GM19351 (cell line): Measurements from ENCODE around the gene C1orf174.

Experiments used
- ATAC-seq: cut with Tn5 transposase; IDR thresholded peaks from one replicate; pipeline ENCODE4 v1.9.1; 2021; ENCODE audit warnings: mild to moderate bottlenecking, moderate library complexity; ENCODE audit not compliant: unreplicated experiment

C1orf174 gene

DNA sequence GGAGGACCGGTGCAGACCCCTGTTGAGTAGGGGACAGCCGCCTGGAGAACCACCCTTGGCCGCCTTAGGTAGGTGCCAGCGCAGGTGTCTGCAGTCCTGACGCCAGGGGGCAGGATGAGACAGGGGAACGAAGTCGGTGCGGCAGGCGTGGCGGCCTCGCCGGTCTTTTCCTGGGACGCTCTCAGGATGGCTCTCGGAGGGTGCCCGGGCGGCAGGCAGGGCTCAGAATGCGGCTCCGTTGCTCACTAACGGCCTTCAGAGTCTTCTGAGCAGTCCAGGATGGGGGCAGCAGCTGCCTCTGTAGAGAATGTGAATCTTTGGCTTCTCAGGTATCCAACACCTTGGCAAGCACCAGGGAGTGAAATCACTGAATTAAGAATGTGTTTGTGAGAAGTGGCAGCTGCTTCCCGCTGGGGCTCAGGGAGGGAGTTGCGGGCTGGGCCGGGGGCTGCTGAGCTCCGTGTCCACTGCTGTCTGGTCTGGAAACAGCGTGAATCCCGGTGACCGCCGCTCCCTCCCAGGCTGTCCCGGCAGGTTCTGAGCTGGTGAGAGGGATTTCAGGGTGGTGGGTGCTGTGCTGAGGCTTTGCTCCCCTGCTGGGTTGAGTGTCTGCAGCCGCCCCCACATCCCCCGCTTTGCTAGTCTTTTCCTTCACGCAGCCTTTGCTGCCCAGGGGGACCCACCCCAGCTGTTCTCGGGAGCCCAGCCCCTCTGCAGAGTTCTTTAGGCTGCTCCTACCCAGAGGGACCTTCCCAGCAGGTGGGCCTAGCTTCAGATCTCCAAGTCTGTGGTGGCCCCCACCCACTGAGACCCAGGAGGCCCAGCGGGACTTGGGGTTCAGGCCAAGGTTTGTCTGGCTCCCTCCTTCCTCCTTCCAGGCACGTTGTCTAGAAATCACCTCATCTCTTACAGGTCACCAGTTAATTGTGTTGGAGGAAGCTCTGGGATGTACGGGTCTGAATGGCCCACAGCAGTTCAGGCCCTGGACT lies 11.1 kb upstream of the C1orf174 start:
- peak; percentile 73 for ATAC-seq

DNA sequence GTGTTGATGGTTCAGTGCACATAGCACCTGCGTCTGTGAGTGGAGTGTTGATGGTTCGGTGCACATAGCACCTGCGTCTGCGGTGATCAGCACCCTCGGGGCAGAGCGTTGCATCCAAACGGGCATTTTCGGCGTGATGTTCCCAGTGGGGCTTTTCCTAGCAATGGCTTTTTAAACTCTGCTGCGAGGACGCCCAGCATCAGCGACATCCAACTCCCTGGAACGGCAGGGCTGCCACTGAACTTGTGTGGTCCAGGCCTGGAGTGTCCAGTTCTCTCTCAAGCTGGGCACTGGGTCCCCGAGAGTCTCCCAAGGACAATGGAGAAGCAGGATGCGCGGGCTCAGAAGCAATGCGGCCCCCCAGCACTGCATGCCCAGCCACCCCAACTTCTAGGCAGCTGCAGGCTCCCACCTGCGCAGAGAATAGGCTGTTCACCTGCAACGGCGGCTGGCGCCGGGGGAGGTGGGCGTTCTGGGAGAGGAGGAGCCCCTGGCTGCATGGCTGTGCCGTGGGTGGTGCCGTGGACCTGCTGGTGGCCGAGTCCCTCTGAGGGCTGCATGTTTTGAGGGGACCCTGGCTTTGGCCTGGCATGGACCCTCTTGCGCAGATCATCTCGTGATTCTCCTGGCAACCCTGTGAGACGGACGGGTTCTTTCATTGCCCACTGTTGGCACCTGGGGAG lies 10.1 kb upstream of the C1orf174 start:
- no peak for ATAC-seq

DNA sequence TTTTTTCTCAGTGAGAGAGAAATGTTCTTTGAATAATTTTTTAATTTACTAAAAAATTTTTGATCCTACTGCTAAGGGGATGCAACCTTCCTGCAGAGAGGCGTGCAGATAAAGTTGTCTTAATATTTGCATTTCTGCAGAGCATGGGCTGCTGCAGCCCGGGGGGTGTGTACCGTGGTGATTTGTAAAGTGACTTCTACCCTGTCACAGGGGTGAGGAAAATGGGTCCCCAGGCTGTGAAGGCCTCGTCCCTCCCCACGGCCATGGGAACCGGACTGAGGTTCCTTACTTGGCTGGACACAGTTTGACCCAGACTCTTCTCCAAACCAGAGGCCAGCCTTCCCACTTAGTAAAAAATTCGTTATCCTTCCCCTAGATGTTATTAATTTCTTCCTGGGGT lies 9.5 kb upstream of the C1orf174 start:
- ATAC-seq: no peak

DNA sequence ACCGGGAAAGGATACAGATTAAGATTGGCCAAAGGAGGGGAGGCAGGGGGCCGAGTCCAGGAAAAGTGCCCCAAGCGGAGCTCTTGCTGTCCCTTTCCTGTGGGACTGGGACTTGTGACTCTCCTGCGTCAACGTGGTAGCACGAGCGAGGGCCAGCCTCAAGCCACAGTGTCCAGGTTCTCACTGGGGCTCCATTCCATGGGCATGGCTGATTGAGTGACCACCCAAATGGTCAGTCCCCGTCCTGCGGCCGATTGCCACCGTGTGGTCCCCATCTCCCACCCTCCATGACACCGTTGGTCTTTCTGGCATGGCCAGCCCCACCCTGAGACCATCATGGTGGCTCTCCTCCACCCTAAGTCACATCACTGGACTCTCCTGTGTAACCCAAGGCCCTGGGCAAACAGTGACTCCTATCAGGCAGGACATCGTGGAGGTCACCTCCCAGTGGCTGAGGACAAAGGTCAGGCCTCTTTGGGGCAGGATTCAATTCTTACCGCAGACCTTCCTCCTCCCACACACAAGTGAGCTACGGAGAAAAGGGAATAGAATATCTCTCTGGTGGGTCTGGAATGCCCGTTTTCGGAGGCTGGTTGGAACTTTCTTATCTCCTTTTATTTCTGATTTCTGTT lies 8.9 kb upstream of the C1orf174 start:
- ATAC-seq: no peak

DNA sequence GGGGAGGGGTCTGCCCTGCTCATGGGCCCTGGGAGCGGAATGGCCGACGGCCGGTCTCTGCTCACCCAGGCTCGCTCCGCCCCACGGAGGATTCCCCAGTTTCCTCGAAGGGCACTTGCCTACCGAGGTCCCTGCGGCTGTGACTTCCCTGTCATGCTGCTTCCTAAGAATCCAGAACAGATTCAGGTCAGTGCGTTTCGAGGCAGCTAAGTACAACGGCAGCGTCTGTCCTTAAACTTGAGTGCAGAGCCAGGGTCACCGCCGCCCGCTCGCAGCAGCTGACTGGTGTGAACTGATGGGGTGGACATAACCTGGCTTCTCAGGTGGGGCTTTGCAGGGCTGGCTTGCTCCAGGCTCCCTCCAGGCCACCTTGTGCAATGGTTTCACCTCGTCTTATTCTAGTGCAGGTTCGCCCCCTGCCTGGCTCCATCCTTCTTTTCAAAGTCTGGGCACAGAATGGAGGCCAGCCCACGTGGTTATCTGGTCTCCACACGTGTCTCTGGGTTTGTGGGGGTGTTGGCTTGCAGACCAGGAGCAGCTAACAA lies 7.6 kb upstream of the C1orf174 start:
- ATAC-seq: no peak

DNA sequence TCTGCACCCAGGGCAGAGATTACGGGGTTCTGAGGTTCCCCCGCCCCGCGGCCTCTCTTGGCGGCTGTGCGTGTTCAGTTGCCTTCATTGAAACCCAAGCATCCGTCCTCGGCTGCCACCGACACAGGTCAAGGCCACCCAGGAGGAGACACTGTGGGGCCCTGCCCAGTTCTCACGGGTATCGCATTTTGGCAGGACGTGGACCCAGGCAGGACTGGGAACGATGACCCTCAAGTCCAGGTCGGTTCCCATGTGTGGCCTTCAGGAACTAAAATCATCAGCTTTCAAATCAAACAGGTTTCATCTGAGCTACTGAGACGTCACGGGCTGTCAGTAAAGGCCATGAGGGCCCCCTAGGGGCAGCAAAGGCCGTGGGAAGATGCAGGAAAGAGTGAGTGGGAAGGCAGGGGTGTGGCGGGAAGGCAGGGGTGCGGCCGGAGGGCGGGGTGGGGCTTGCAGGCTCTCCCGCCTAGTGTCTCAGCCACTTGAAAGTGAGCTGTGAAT lies 7.0 kb upstream of the C1orf174 start:
- ATAC-seq: no peak

DNA sequence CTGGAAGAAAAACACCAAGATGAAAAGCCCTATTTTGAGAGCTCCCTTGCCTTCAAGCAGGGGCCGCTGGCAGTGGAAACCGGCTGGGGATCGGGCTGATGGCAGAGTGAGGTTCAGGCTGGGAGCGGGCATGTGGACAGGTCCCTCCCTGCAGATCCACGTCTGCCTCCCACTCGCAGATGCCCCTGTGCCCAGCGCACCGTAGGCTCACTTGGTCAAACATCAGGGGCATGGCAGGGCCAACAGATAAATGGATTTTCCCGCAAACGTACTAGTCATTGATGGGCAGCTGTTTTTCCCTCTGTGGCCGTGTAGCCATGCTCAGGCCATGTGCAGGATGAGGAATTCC lies 6.6 kb upstream of the C1orf174 start:
- no peak for ATAC-seq

DNA sequence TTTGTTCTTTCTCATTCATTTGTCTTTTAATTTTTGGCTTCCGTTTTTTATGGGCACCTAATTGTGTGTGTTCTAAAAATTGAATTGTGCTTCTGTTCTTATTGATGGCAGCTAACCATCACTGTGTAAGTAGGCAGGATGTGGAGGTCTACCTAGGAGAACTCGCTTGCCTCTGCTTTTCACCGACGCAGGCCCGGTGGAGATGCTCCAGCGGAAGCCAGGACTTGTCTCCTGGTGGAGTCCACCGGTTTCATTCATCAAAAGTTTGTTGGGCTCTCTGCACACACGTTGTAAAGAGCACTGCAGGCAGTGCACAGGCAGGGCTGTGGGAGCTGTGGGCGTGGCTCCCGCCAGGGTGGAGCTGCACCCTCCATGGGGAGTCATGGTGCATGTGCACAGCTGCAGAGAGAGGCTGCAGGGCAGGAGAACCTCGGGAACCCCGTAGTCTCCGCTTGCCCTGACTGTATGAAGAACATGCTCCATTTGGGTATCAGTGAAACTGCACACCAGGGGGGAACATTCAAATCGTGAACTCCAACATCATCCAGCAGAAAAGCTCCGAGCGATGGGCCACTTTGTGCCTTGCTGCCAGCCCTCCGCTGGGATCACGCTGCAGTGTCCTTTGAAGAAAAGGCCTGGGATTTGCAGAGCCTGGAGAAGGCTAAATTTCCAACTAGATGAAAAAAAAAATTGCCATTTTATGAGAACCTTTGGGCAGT lies 6.0 kb upstream of the C1orf174 start:
- no peak for ATAC-seq

DNA sequence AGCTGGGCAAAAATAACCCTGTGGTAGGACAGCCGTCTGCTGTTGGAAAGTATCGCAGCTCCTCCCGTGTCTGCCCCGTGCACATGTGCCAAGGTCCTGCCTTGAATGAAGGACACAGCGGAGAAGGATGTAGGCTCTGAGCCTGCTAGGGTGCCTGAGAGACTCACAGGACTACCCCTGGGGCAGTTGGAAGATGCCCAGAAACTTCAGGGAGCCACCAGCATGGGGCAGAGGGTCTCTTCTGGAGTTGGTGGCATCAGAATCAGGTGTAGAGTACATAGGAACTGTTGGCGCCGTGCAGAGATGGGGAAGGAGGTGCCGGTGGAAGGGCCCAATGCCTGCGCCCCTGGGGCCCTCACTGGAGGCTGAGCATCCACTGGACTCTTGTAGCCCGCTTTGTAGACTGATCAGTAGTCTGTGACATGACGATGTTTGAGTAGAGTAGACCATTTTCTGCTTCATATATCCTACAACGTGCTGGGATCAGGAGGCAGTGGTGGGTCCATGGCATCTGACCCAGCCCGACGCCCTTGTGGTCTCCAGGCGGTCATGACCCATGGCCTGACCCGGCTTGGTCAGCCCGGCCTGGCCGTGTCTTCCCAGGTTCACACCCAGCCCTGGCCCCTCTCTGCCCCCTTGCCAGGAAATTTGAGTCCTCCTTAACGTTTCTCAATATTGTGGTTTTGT lies 5.3 kb upstream of the C1orf174 start:
- no peak for ATAC-seq

DNA sequence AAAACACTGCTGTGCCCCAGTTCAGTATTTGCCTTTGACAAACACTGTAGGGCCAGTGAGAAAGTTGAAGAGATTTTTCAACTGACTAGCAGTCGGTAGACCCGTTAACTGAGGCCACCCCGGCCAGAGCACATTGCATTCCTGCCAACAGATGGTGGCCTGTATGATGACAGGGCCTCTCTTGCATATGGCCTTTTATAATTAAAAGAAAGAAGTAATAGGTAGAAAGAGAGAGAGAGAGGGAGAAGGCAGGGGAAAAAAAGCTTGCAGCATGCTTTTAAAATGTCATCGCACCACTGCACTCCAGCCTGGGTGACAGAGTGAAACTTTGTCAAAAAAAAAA lies 4.7 kb upstream of the C1orf174 start:
- ATAC-seq: no peak

DNA sequence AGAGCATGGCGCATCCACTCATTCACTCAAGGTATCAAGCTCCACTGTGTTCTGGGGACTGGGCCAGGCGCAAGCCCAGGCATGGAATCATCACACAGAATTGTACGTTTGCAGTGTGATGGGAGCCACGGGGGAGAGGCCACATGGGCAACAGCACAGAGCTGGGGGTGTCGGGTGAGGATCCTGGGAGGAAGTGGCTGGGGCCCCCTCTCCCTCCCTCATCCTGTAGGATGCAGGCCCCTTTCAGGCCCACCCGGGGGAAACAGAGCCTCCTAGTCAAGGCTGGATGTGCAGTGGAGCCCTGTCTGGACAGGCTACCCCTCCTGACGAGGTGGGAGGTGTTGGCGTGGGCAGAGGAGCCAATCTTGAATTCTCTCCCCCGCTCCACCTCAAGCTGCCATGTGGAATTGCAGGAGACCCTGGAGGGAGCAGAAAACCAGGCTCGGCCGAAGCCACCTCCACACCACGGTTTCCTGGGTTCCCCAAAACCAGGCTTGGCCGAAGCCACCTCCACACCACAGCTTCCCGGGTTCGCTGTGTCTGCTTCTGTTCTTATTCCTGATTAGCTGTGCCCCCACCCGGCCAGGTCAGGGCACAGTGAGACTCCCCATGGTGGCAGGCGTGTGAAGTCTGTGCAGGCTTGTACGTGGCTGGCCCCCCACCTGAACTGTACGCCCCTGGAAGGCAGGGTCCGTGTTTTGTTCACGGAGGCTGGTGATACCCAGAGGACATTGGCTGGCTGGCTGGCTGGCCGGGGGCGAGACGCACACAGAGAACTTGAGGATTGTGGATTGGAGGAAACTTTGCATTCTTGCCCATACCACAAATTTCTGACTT lies 4.2 kb upstream of the C1orf174 start:
- ATAC-seq: no peak

DNA sequence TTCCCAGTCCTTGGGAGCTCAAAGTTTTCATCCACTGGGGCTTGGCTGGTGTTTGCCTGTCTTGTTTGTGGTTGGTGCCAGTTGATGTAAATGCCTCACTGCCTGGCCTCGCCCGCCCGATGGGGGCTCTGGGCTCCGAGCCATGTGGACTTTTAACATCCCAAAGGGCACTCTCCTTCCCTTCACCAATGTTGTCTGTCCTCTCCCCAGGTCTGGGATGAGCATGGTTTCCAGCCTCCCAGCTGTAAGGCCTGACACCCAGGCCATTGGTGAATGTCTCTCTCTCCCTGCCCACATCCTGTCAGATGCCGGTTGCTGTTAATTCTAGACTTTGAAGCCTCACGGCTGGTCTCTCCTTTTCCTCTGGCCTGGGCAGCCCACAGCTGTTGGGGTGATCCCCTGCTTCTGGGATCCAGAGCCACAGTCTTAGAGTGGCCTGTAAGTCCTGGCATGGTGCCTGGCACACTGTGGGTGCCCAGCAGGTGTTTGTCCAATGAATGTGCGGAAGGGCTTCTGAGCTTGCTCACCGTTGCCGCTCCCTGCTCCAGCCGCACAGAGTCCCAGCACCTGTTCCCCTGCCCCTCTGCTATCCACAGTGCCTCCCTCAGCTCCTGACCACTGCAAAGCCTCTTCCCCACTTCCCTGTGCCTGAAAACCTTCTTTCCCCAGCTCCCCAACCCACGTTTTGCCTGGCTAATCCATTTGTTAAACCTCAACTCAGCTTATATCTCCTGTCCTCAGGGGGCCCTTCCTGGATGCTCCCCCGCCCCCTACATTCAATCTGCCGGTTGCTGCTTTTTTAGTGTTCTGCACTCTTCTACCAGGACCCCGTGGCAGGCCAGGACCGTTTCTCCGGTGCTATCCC lies 3.3 kb upstream of the C1orf174 start:
- ATAC-seq: no peak

DNA sequence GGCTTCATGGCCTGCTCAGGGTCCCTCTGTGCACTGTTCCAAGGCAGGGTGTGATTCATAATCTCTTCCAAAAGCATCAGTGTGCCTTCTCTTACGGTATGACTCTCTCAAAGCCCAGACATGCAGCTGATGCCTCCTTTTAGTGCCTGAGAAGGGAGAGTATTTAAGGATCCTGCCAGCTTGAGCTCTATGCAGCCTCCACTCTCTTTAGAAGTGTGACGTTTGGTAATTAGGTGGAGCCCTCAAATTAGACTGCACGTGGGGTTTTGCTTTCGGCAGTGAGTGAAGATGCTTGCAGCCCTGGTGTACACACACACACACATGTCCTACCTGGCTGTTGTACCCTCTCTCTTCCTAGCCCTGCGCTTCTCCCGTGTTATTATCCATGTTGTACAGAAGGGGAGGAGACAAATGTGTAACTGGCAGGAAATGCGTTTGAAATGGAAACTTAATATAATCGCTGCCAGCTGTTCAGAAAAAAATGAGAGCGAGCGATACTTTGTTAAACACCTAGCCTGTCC lies 2.6 kb upstream of the C1orf174 start:
- no peak for ATAC-seq

DNA sequence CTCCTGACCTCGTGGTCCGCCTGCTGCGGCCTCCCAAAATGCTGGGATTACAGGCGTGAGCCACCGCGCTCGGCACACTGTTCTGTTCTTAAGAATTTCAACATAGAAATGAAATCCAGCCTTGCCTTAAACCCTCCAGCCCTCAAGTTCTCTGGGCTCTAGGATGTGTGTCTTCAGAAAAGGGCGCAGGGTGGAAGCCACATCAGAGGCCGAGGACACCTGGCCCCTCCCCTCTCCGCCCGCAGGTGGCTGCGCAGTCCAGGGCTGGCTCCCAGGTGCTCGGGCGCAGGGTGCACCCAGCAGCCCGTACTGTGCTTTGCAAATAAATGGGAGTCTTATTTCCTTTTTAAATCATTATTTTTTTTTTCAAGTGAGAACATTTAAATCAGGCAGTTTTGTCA lies 2.0 kb upstream of the C1orf174 start:
- no peak for ATAC-seq

DNA sequence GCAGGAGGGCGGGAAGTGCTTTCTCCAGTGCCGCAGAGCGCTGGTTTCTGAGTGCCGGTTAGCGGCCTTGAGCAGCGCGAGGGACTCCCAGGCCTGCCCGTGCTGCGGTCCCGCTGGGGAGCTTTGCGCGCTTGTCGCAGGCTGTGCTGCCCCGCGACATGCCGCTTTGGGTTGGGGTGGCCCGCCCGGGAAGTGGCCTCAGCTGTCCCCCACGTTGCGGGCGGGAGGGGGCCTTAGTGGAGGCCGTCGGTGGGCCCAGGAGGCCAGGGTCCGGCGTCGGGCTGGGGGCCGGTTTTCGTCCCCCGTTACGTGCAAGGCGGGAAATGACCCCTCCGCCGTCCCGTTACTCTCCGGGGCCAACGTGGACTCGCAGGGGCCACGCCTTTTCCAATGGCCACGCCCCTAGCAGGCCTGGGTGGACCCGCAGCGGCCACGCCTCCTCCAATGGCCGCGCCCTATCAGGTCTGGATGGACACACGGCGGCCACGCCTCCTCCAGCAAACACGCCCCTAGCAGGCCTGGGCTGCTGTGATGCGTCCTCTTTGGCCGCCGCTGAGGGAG lies 977 bp upstream of the C1orf174 start:
- peak; percentile 63 for ATAC-seq

DNA sequence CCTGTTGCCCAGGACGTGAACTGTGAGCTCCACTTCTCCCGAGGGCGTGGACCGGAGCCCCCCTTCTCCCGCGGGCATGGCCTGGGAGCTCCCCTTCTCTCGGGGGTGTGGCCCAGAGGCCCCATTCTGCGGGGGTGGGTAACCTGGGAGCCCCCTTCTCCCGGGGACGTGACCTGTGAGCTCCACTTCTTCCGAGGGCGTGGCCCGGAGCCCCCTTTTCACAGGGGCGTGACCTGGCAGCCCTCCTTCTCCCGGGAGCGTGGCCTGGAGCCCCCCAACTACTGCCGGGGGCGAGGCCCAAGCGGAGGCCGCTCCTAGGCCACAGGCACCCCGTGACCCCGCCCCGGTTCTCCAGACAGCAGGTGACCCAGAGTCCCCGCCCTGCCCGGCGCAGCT lies 320 bp downstream of the C1orf174 start:
- peak; percentile 6 for ATAC-seq

DNA sequence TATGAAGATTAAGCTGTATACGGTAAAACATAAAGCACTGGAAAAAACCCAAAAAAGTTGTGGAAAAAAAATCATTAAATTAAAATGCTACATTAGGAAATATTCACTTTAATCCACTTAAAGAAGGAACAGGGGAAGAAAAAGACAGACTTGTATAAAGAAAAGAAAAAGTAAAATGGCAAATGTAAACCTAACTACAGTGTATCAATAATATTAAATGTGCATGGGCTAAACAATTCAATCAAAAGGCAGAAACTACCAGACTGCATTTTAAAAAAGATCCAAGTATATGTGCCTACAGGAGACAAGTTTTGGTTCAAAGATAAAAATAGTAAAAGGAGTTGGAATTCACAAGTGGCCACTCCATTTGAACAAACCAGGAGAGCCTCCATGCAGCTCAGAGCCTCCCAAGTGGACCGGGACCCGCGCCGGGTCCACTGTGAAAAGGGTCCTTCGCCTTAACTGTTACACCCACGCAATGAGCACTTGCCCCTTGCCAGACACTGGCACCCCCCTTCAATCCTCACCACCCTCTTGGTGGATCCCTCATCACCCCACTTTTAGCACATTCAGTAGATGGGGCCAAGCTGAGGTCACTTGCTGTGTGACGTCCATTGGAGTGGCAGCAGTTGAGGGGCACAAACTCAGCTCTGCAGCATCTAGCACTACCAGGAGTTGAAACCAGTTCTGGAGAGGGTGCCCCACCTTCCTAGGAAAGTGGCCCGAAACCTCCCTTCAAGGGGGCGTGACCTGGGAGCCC lies 898 bp downstream of the C1orf174 start:
- ATAC-seq: no peak
